Activated T-helper 9 cell treated with anti-CD3 and anti-CD28 coated beads, Interleukin-2, amount 50 U/mL, for 16 hours (primary cell): Measurements from ENCODE around the gene MYH9.

Experiments used
- DNase-seq: peaks from one replicate; pipeline ENCODE4 v3.0.0-alpha.2; 2020; ENCODE audit warnings: low read depth

MYH9 gene

DNA sequence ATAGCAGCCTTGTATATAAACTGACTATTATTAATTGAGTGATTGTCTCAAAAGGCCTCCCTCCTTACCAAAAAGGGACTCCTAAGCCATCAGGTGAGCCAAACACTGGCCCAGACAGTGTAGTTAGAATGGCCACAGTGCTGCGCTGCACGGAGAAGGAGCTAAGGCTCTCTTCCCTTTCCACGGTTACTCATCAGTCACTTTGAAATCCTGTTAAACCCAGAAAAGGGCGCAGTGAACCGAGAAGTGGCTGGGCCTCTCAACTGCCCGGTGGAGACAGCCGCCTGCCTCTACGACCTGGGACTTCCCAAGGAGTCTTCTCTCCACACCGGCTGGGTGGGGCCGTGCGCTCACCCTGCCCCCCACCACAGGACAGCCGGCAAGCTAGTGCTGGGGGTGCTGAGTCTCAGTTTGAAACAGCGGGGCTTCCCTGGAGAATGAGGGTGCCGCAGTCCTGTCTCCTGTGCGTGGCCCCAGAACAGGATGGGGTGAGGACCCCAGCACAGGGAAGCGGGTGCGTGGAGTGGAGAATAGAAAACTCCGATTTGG lies 1.3 kb downstream of the MYH9 start:
- no peak for DNase-seq

DNA sequence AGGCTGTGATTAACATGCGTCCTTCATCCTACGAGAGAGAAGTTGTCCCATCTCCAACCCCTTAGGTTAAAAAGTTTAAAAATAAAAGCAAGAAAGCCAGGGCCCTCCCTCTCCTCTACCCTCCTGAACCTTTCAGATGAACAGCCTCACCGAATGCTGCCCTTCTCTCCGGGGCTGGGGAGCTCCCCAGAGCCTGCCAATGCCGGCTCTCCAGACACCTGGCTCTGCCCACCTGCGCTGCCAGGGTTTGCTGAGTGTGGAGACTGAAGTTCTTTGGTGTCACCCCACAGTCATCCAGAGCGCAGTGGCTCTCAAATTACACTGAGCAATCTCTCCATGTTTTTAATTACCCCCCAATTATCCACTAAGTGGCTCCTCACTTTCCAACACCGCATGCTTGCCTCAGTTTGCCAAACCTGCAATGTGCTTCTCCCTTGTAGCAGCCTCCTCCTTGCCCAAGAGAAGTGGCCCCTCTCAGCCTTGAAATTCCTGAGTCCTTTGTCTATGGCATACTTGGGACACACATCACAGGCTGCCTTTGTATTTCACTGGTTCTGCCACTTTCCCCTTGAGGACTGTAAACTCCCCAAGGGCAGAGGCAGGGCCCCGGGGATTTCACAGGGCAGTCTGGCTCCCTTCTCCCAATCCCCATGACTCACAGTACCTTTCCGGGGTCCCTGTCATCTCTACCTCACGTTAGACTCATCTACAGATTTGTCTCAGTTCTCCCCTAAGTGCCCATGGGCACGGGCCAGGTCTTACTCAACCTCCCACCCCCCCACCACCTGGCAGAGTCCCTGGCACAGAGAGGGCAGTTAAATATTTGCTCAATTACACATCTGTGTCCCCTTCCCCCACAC lies 2.0 kb downstream of the MYH9 start:
- DNase-seq: peak; percentile 61

DNA sequence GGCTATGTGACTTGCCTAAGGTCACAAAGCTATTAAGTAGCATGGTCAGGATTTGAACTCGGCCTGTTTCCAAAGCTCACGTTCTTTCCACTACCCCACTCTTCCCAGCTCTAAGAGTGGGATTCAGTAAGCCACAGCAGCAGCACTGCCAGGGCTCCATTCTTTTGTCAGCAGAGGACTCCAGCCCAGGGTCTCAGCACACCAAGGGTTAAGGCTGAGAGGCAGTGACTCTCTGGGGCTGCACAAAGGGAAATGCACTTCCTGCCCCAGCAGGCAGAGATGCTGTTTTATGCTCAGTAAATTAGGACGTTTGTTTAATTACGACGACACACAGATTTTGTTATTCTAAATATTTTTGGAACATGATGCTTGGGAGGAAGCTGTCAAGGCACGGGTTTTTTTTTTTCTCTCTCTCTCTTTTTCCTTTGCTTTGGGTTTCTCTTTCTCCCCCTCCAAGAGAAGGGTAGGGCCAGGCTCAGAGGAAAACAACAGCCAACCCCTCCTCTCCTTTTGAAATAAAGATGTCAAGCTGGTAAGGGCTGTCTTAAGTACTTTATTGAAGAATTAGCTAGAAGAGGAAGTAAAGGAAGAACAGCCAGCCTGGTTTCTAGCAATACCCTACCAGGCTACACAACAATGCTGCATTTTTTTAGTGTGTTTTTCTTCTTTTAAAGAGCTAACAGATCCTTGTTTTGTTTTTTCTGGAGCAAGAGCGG lies 2.8 kb downstream of the MYH9 start:
- DNase-seq: no peak

DNA sequence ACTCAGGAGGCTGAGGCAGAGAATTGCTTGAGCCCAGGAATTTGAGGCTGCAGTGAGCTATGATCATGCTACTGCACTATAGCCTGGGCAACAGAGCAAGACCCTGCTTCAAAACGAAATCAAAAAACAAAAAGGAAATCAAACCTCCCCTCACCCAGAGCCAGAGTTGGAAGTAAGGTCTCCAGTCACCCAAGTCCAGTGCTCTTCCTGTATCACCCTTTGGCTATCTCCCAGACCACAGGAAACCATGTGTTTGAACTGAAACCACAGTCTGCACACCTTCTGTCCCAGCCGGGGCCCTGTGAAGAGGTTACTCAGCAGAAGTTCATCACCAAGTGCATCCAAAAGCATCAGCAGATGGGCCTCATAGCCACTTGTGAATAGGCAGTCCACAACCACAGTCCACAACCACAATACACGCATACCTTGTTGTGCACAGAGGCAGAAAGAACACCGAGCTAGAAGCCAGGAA lies 4.6 kb downstream of the MYH9 start:
- DNase-seq: no peak

DNA sequence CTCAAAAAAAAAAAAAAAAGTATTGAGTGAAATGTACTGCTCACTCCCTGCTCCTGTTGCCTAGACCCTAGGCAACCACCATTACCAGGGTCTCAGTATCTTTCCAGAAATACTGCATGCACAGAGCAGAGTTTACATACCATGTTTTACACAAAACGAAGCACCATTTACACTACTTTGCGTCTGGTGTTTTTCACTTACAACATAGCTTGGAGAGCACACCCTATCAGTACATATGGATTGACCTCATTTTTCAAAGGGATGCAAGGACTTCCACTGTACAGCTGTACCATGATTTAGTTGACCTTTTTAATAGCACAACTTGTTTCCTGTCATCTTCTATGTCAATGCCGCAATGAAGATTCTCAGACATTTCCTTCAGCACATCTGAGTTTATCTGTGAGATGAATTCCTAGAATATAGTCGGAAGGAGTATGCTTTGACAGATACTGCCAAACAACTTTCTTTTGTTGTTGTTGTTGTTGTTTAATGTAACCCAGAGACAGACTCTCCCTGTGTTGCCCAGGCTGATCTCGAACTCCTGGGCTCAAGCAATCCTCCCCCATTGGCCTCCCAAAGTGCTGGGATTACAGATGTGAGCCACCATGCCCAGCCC lies 6.1 kb downstream of the MYH9 start:
- DNase-seq: no peak

DNA sequence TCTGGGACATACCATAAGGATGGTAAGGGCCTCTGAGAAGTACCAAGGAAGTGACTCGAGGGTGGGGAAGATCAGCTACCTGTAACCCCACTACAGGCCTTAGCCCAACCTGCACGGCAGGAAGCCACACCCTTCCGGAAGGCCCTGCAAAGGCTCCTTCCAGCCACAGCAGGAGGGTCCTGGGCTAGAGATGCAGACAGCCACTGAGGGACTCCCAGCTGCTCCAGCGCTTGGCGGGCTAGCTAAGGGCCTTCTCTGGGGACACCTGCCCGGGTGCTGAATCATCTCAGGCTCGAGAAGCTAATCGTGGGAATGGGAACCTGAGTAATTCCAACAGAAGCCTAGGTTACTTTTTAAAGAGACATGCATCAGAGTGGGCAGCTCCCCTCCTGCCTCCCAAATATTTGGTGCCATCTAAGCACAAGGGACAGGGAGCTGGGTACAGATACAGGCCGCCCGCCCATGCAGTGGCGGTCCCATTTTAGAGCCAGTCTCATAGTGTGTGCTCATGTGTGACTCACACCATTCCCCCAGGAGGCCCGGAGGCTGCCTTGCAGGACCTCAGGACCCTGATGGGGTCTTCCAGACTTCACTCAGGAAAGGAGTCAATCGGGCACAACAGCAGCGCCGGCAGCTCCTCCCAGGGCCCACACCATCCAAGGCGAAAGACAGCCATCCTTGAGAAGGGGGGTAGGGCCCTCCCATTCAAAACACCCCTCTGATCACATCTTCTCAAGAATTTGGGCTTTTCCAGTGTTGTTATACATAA lies 8.0 kb downstream of the MYH9 start:
- no peak for DNase-seq

DNA sequence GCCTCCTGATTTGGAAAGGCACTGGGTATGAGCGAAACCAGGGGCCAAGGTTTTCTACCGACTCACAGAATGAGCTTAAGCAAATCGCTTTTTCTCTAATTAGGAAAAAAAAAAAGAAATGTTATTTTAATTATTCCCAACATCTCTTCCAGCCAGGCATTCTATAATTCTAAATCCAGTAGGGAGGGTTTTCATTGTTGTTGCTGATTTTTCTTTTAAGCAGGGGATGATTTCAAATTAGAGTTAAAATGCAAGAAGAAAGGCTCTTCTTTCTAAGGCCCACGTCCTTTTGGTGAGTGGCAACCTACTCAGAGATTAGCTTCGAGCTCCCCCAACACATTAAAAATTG lies 8.9 kb downstream of the MYH9 start:
- DNase-seq: no peak

DNA sequence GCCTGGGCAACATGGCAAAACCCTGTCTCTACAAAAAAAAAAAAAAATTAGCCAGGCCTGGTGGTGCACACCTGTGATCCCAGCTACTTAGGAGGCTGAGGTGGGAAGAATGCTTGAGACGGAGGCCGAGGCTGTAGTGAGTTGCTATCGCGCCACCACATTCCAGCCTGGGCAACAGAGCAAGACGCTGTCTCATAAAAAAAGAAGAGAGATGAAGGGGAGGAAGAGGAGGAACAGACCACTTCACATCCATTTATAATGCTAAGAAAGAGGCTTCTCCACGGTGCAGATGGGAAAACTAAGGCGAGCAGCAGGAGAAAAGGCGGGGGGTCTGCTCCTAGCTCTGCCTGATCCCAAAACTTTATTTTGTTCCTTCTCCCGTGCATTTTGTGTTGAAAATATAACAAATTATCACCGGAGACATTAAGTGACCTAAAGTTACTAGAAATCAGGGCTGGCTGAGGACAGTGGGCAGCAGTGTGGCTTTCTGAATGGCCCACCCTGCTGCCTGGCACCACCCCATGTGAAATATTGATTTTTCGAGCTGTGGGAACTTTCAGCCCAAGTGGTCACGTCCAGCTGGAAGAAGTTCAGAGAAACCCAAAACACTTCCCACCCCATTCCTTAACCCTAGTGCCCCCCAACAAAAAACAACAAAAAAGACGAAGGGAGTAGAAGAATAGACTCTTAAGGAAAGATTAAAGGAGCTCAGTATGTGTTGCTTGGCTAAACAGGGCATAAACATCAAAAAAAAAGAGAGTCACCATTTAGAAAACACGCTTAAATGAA lies 9.5 kb downstream of the MYH9 start:
- no peak for DNase-seq

DNA sequence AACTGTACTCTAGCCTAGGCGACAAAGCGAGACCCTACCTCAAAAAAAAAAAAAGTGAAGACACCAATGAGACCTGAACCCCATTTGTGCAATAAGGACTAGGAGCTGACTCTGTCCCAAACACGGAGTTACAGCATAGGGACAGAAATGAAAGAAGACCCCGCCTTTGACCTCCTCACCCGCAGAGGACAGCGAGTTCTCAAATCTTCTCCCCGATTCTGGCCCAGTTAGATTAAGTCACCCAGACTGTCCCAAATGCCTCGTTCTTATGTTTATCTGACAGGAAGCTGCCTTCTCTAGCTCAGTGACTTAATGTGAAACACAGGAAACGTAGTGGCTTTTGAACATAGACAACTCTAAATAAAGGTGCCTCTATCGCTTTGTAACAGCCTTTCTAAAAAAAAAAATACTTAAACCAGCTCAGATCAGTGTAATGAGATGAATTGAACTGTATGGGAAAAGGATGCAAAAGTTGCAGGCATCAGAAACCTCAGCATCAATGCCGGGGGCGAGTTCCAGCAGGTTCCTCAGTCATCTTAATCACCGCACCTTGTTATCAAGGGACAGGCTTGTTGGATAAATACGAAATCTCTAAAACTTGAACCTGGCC lies 10.6 kb downstream of the MYH9 start:
- no peak for DNase-seq

DNA sequence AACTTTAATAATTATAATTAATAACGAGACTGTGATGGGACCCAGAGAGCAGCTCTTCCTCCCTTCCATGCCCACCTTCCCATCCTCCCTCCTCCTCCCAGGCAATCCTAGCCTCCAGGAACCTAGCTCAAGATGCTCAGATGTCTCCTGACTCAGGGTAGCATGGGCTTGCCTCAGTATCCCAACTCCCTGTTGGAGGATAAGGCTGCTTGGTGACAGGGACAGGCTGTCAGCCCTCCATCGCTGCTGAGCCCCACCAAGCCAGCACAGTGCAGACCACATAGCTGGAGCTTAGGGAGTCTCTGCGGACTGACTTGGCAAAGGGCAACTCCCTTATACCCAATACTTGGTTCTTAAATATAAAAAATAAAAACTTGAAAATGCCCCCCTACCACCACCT lies 11.5 kb downstream of the MYH9 start:
- DNase-seq: no peak

DNA sequence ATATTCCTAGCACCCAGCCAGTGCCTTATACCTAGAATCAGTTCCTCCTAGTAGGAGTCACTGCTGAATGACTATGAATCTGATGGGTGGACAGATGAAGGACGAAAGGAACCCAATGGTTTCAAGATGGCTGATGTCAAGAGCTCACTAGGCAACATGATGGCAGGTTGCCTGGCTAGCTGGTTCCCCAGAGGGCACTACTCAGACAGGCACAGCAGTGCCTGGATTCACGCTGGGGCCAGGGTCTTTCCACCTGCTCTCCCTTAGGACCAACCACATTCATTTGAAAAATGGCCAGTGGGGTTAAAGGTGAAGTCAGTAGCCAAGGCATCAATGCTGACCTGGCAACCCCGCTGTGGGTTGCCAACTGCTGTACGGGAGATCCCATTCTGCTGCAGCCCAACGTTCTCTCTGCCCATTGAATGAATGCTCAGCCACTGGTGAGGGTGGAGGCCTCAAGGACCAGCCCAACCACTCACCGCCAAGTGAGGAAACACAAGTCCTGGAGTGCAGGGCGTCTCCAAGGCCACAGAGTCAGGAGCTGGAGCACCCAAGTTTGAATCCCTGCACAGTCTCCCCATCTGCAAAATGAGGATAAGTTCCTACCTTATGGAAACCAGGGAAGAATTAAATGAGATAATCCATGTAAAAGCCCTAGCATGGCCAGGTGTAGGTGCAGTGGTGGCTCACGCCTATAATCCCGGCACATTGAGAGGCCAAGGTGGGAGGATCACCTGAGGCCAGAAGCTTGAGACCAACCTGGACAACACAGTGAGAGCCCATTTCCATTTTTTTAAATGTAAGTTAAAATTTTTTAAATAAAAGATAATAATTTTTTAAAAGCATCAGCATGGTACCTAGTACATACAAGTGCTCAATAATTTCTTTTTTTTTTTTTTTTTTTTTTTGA lies 12.4 kb downstream of the MYH9 start:
- no peak for DNase-seq

DNA sequence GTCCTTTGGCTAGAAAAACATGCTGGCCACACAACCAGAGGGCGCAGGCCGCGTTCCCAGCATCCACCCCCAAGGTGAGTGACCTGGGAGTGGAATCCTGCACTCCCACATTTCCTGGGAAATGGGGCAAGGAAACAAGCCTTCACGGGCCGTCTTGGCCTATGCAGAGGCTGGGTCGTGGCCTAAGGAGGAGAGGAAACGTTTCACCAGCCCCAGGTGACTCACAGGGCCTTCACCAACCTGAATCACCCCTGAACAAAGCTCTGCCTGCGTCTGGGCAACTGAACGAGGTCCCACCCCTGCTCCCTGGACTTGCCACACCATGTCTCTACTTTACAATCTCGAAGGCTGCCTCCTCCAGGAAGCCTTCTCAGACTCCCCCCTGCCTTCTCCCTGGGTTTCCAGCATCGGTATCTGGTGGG lies 13.2 kb downstream of the MYH9 start:
- peak; percentile 54 for DNase-seq

DNA sequence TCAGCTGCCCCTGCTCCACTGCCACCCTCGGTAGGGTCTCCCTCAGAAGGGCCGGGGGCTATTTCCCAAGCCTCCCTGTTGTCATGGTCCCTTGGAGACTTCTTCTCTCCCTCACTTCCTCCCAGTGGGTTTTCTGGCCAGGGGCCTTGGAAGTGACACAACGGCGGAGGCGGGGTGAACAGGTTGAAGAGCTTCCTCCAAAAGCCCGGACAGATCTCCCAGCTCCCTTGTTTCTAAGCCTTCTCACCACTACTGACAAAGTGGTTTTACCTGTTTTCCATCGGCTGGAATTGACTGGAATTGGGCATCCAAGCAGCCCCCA lies 14.5 kb downstream of the MYH9 start:
- DNase-seq: no peak

DNA sequence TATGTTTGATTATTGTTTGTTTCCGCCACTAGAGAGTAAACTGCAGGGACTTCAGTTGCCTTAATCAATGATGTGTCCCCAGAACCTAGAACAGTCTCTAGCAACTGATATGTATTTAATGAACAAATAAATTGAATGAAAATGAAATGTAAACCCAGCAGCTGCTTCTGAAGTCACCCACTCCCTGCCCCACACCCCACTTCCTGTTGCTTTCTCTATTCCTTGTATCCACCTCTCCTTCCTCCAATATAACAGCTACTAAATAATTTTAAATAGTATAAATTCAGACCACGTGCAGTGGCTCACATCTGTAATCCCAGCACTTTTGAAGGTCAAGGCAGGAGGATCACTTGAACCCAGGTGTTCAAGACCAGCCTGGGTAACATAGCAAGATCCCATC lies 15.8 kb downstream of the MYH9 start:
- no peak for DNase-seq

DNA sequence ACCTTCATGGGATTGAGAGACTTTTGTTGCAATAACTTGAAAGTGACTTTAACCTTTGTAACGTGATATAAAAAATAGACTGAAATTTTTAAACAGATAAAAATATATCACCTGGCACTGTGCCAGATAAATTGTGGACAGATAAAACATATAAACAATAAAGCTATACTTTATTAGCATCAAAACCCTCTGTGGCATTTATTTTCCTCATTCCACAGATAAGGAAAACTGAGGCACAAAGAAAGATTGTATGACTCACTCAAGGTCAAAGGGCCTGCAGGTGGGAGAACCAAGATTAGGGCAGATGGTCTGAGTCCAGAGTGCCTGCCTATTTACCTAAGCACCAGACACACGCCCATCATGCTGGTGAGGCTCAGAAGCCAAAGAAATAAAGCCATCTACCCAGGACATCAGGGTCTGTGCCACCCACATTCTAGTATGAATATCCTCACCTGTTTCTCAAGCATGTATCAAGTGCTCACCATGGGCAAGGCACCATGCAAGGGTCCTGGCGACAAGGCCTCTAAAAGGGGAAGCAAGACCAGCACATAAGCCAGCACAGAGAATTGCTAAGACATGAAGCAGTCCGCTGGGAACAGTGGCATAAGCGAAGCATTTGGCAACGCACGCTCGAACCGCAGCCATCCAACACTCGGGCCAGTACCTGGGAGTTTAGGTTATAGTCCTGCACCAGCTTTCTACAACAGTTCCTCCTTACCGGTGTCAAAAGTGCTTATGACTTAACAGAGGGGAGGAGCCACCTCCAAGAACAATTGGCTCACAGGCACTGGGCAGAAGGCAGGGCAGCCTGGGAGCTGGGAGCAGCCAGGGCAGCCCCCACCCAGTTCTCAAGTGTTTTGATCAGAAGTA lies 17.6 kb downstream of the MYH9 start:
- DNase-seq: no peak

DNA sequence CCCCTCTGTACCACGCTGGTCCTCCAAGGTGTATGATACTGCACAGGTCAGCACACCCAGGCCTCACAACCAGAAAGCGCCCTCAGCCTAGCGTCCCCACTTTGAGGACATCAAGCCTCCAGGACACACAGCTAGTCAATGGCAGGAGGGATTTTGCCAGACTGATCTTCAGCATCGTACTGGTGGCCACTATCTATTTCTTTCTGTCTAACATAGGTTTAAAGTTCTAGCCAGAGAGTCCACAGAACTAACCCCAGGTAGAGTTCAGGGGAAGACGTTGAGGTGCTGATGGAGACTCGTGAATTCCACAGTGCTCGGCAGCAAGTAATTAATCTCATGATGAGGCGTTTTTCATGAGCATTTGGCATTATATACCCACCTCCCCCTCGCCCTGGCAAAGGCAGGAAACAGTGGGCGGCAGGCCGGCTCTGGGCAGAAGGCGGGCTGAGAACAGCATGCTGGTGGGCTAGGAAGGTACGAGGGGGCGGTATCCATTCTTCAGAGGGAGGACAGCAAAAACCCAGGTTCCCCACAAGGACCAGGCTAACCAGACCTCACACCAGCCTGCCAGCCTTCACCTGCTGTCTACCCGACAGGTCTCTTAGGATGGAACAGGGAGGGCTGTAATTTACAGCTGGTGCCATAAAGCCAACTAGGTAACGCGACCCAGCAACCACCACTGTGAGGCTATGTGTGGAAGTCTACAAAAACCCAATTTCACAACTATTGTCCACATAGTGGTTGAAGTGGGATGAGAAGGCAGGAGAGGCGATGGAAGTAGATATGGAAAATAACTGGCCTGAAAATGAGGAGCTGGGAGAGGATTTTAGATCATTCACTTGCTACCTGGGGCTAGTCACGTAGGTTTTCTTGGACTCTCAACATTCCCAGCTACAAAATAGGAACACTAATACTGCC lies 18.5 kb downstream of the MYH9 start:
- no peak for DNase-seq

DNA sequence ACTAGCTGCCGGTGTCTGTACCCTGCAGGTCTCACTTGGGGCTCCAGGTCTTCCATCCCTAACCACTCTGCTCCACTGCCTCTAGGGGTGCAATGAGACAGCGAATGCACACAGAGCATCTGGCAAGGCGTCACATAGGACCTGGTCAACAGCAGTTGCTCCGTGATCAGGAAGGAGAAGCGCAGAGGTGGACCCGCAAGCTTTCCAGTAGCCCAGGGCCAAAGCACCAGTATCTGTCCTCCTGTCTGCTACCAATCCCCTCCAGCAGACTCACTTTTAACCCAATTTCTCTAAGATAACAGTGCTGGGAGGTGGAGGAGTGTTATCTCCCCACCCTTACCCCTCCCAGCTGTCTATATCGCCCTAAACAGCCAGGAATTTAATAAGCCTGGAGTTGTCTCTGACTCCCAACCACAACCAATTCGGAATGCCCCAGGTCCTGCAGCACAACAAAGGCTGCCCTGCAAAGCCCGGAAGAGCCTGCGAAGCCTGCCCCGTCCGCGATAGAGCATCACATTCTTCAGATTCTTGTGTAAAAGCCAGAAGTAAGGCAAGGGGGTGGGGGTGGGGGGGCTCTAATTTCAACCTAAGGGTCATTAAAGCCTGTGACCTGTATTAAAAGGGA lies 19.3 kb downstream of the MYH9 start:
- no peak for DNase-seq
